ENCODE results near the gene PPAN.

Gene PPAN

GRCh38 chr19:10087296-10088061 lies 18.7 kb upstream of the PPAN start:
- TF ChIP-seq TAF1 (IDR thresholded peaks at IDR 0.05; ENCODE audit: borderline replicate concordance, insufficient read depth, low read length) (no peak), POLR2AphosphoS5 (IDR thresholded peaks at IDR 0.05; ENCODE audit: low read depth, low read length) (no peak), REST (IDR thresholded peaks at IDR 0.05; ENCODE audit: insufficient read depth in 1 of 2, low read depth in 2 of 2, low read length in 2 of 2) (no peak), SIN3A (IDR thresholded peaks at IDR 0.05; ENCODE audit: borderline replicate concordance, insufficient read depth, low read length) (no peak), FOXP2 (optimal IDR thresholded peaks at IDR 0.05; ENCODE audit: borderline replicate concordance, extremely low read depth, extremely low read length, insufficient read depth) (no peak)

- TF ChIP-seq POLR2AphosphoS5 (IDR thresholded peaks at IDR 0.05; ENCODE audit: low read depth, low read length) (no peak), SIN3A (IDR thresholded peaks at IDR 0.05; ENCODE audit: borderline replicate concordance, insufficient read depth, low read length) (no peak), REST (IDR thresholded peaks at IDR 0.05; ENCODE audit: insufficient read depth in 1 of 2, low read depth in 2 of 2, low read length in 2 of 2) (no peak), FOXP2 (optimal IDR thresholded peaks at IDR 0.05; ENCODE audit: borderline replicate concordance, extremely low read depth, extremely low read length, insufficient read depth) (no peak), TAF1 (IDR thresholded peaks at IDR 0.05; ENCODE audit: borderline replicate concordance, insufficient read depth, low read length) (no peak)
Measured at GRCh38 chr19:10088949-10089554, 17.1 kb upstream of the PPAN start.

GRCh38 chr19:10089801-10090375 lies 16.3 kb upstream of the PPAN start:
- TF ChIP-seq TAF1 (IDR thresholded peaks at IDR 0.05; ENCODE audit: borderline replicate concordance, insufficient read depth, low read length) (no peak), FOXP2 (optimal IDR thresholded peaks at IDR 0.05; ENCODE audit: borderline replicate concordance, extremely low read depth, extremely low read length, insufficient read depth) (no peak)

GRCh38 chr19:10091370-10091687 lies 14.8 kb upstream of the PPAN start:
- no peak for TF ChIP-seq TAF1 (IDR thresholded peaks at IDR 0.05; ENCODE audit: borderline replicate concordance, insufficient read depth, low read length)
- TF ChIP-seq POLR2AphosphoS5 (IDR thresholded peaks at IDR 0.05; ENCODE audit: low read depth, low read length) = no peak
- no peak for TF ChIP-seq SIN3A (IDR thresholded peaks at IDR 0.05; ENCODE audit: borderline replicate concordance, insufficient read depth, low read length)
- no peak for TF ChIP-seq REST (IDR thresholded peaks at IDR 0.05; ENCODE audit: insufficient read depth in 1 of 2, low read depth in 2 of 2, low read length in 2 of 2)
- no peak for TF ChIP-seq FOXP2 (optimal IDR thresholded peaks at IDR 0.05; ENCODE audit: borderline replicate concordance, extremely low read depth, extremely low read length, insufficient read depth)

GRCh38 chr19:10091895-10092641 lies 14.1 kb upstream of the PPAN start:
- TF ChIP-seq SIN3A (IDR thresholded peaks at IDR 0.05; ENCODE audit: borderline replicate concordance, insufficient read depth, low read length) (no peak), POLR2AphosphoS5 (IDR thresholded peaks at IDR 0.05; ENCODE audit: low read depth, low read length) (no peak), FOXP2 (optimal IDR thresholded peaks at IDR 0.05; ENCODE audit: borderline replicate concordance, extremely low read depth, extremely low read length, insufficient read depth) (no peak), TAF1 (IDR thresholded peaks at IDR 0.05; ENCODE audit: borderline replicate concordance, insufficient read depth, low read length) (no peak), REST (IDR thresholded peaks at IDR 0.05; ENCODE audit: insufficient read depth in 1 of 2, low read depth in 2 of 2, low read length in 2 of 2) (no peak)
